ENCODE measurements around the gene CD58.

CD58 gene

DNA sequence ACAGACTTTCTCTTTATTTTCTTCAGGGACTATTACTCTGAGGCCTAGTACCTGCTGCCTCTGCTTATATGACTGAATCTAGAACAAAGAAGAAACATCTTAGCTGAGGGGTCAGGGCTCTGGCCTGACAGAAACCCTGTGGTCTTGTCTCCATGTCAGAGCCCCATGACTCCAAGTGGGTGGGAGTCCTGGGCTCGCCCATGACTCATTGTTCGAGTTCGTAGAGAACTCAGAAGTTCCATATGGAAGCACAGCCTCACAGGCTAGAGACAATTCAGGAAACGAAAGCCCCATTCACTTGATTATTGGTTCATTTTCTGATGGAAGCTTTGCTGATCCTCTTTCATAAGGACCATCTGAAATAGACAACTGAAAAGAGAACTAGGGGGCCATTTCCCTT lies 73.2 kb downstream of the CD58 start:
- ChIA-PET POLR2A (no interaction called here), CTCF (interaction anchor here (0.7 to 16.3 kb wide), 13 partner anchors 8 to 371 kb away, joined by 3 to 260 read pairs (median 8); no protein-coding TSS in a partner anchor)
- TF ChIP-seq, protein P1, sequence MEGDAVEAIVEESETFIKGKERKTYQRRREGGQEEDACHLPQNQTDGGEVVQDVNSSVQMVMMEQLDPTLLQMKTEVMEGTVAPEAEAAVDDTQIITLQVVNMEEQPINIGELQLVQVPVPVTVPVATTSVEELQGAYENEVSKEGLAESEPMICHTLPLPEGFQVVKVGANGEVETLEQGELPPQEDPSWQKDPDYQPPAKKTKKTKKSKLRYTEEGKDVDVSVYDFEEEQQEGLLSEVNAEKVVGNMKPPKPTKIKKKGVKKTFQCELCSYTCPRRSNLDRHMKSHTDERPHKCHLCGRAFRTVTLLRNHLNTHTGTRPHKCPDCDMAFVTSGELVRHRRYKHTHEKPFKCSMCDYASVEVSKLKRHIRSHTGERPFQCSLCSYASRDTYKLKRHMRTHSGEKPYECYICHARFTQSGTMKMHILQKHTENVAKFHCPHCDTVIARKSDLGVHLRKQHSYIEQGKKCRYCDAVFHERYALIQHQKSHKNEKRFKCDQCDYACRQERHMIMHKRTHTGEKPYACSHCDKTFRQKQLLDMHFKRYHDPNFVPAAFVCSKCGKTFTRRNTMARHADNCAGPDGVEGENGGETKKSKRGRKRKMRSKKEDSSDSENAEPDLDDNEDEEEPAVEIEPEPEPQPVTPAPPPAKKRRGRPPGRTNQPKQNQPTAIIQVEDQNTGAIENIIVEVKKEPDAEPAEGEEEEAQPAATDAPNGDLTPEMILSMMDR (IDR thresholded peaks at IDR 0.05; ENCODE audit: control extremely low read depth, extremely low read depth, low read depth, missing control alignments) = no peak
- DNase-seq (ENCODE audit: extremely low spot score) = no peak

DNA sequence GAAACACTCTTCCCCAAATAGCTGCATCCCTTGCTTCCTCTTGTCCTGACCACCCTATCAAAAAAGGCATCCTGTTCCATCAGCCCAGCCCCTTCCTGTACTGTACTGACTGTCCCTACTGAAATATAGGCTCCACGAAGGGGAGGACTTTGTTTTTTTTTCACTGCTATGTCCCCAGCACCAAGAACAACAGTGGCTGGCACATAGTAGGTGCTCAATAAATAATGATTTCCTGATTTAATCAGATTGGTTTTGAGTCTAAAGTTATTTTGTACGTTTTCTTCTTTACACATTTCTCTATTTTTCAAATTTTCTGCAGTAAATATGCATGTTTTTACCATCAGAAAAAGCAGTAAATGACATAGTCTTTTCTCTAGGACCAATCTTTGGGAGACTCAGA lies 73.9 kb downstream of the CD58 start:
- TF ChIP-seq, protein P1 (IDR thresholded peaks at IDR 0.05; ENCODE audit: control extremely low read depth, extremely low read depth, low read depth, missing control alignments) = no peak
- no peak for DNase-seq (ENCODE audit: extremely low spot score)
- ChIA-PET CTCF (interaction anchor here (1.2 to 16.3 kb wide), 6 partner anchors 12 to 370 kb away, joined by 3 to 260 read pairs (median 8); no protein-coding TSS in a partner anchor), POLR2A (no interaction called here)

DNA sequence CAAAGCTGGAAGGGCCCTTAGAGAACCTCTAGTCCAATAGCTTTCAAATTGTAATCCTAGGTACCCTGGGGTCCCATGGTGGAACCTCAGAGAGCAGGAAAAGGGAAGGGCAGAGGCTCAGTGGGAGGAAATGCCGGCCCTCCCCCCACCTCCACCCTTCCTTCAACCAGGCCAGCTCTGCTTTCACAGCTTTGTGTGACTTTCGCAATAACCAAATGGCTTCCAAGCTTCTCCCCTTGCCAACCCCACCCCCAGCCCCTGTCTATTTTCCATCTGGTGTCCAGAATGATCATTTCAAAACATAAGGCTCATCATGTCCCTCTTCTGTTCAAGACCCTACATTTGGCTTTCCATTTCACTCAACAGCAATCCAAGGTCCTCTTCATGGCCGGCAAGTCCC lies 74.4 kb downstream of the CD58 start:
- CTCF ChIA-PET = interaction anchor here (10.8 to 16.3 kb wide), 2 partner anchors 12 to 355 kb away, joined by 193 to 260 read pairs; no protein-coding TSS in a partner anchor
- TF ChIP-seq, protein P1 (IDR thresholded peaks at IDR 0.05; ENCODE audit: control extremely low read depth, extremely low read depth, low read depth, missing control alignments) = no peak
- POLR2A ChIA-PET = no interaction called here
- DNase-seq (ENCODE audit: extremely low spot score) = no peak

DNA sequence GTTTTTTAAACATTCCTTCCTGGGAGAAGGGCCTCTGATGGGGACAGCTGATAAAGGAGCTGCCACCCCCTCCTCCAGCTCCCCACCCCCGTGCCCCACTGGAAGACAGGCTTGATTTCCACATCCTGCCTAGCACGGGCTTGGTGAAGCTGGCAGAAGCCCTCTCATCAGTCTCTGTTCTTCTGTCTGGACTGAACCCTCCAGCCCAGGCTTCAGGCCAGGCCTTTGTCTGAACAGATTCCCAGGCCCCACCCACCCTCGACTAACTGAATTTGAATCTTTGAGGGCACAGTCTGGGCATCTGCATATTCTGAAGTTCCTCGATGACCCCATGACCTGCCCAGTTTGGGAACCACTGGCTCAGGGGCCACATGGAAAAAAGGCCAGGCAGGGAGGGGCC lies 75.3 kb downstream of the CD58 start:
- TF ChIP-seq, protein P1 (IDR thresholded peaks at IDR 0.05; ENCODE audit: control extremely low read depth, extremely low read depth, low read depth, missing control alignments) = no peak
- ChIA-PET POLR2A (no interaction called here), CTCF (interaction anchor here (5.6 to 16.3 kb wide), 3 partner anchors 8 to 354 kb away, joined by 23 to 260 read pairs (median 193); no protein-coding TSS in a partner anchor)

DNA sequence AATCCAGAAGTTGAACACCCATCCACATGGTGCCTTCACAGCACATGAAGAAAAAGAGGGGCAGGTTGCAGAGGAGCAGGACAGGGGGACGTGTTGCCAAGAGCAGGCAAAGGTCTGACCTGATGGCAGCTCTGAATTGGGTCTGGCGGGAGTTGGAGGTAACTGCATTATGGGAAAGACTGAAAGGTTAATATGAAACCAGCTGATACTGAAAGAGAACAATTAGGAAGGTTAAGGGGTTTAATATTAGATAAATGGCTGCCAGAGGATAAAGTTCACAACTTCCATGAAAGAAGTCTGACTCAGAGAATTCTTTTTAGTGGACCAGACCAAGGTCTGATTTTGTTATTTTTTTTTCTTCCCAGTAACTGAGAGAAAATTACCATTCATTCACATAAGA lies 76.1 kb downstream of the CD58 start:
- no peak for DNase-seq (ENCODE audit: extremely low spot score)
- ChIA-PET POLR2A (no interaction called here), CTCF (interaction anchor here (5.6 to 16.3 kb wide), 3 partner anchors 9 to 356 kb away, joined by 23 to 260 read pairs (median 54); no protein-coding TSS in a partner anchor)
- TF ChIP-seq, protein P1 (IDR thresholded peaks at IDR 0.05; ENCODE audit: control extremely low read depth, extremely low read depth, low read depth, missing control alignments) = no peak

More for the DNA sequence above, 75.3 kb downstream of the CD58 start:
- no peak for DNase-seq (ENCODE audit: extremely low spot score)

DNA sequence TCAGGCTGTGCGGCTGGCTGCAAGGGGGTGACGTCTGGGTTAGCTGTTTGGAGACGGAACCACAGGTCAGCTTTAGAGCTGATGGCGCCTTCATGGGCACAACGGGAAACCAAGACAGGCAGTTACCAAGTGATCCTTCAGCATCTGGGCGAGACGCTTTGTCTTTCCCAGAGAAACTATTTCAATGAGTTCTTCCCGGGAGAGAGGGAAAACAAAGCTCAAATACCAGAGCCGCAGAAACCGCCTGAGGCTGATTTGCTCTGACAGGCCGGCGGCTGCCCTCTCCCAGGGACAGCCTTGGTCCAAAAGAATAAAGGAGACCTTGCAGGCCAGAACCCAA lies 76.5 kb downstream of the CD58 start:
- CTCF ChIA-PET = interaction anchor here (1.6 to 16.3 kb wide), 4 partner anchors 9 to 362 kb away, joined by 5 to 260 read pairs (median 38); no protein-coding TSS in a partner anchor
- POLR2A ChIA-PET = no interaction called here
- TF ChIP-seq, protein P1 (IDR thresholded peaks at IDR 0.05; ENCODE audit: control extremely low read depth, extremely low read depth, low read depth, missing control alignments) = no peak
- DNase-seq (ENCODE audit: extremely low spot score) = no peak

All from GM10248 (cell line).